HepG2 (cell line): ENCODE measurements around the gene PYGB. TPM values are rescaled to one million over a fixed set of nuclear protein-coding genes. Genes with fewer than 3 reads are reported as not detected.

Experiments used
- DPF2 ChIP-seq: sonication (generic); formaldehyde crosslinking; IDR thresholded peaks from 2 replicates; pipeline ENCODE4 v1.4.0; 2020; ENCODE audit warnings: mild to moderate bottlenecking, low read depth, missing genetic modification reagents, borderline replicate concordance
- FOXA1 ChIP-seq, 2 experiments: fragments of 450-650 bp in 1 of 2; sonication (generic) in 1 of 2; formaldehyde crosslinking in 1 of 2; IDR thresholded peaks; 2 replicates each; pipeline versions ENCODE4 v1.4.0 to v1.6.1; 2016 to 2020; ENCODE audit warnings: missing genetic modification reagents in 1 of 2
- PCBP2 ChIP-seq: fragments of 200-400 bp; formaldehyde crosslinking; optimal IDR thresholded peaks from 2 replicates; pipeline ENCODE3; 2018; ENCODE audit warnings: low read length, low read depth; ENCODE audit not compliant: poor library complexity, severe bottlenecking
- RCOR2 ChIP-seq: IDR thresholded peaks from 2 replicates; pipeline ENCODE4 v1.6.1; 2016; ENCODE audit warnings: missing biosample characterization, missing genetic modification reagents
- TCF7 ChIP-seq: sonication (generic); IDR thresholded peaks from 2 replicates; pipeline ENCODE4 v1.6.1; 2016; ENCODE audit warnings: antibody characterized with exemption, low read depth
- TGIF2 ChIP-seq: IDR thresholded peaks from 2 replicates; pipeline ENCODE4 v1.6.1; 2016; ENCODE audit warnings: control low read depth, missing compliant biosample characterization
- ZBTB21 ChIP-seq: sonication (generic); formaldehyde crosslinking; IDR thresholded peaks from 2 replicates; pipeline ENCODE4 v1.4.0; 2020; ENCODE audit warnings: missing genetic modification reagents
- ZBTB38 ChIP-seq: sonication (generic); formaldehyde crosslinking; IDR thresholded peaks from 2 replicates; pipeline ENCODE4 v1.5.1; 2020; ENCODE audit warnings: mild to moderate bottlenecking, missing genetic modification reagents
- ZNF460 ChIP-seq: sonication (generic); formaldehyde crosslinking; IDR thresholded peaks from 2 replicates; pipeline ENCODE4 v1.5.1; 2020; ENCODE audit warnings: missing genetic modification reagents, mild to moderate bottlenecking, borderline replicate concordance
- ZNF558 ChIP-seq: sonication (generic); formaldehyde crosslinking; IDR thresholded peaks from 2 replicates; pipeline ENCODE4 v1.9.0; 2022; ENCODE audit warnings: mild to moderate bottlenecking, missing genetic modification reagents, borderline replicate concordance
- ZNF614 ChIP-seq: IDR thresholded peaks from 2 replicates; pipeline ENCODE4 v1.6.1; 2018; ENCODE audit warnings: missing biosample characterization, missing genetic modification reagents, inconsistent platforms, borderline replicate concordance
- ZNF878 ChIP-seq: sonication (generic); formaldehyde crosslinking; IDR thresholded peaks from 2 replicates; pipeline ENCODE4 v1.8.1; 2023; ENCODE audit warnings: mild to moderate bottlenecking, missing genetic modification reagents, moderate library complexity
- polyA plus RNA-seq, 8 experiments: library from polyadenylated mRNA; depleted of rRNA in 3 of 8; stranded (reverse) in 7 of 8; unstranded in 1 of 8; fragments of >200 nt; fragmentation: Illumina TruSeq in 4 of 8; extraction: Trizol in 4 of 8; gene quantifications; 2 replicates each; pipeline versions ENCODE4 v1.2.1 to v1.2.3, GENCODE V29; 2011 to 2016; ENCODE audit warnings: low read depth in 4 of 8, missing spikeins in 1 of 8, mixed read lengths in 1 of 8; ENCODE audit not compliant: insufficient read depth in 1 of 8
- total RNA-seq, 5 experiments: library from RNA; depleted of rRNA; stranded (reverse); fragments of >200 nt; fragmentation: Illumina TruSeq; extraction: Trizol; gene quantifications; 2 replicates each; pipeline ENCODE4 v1.2.3, GENCODE V29; 2016; ENCODE audit warnings: low read depth in 1 of 5
- TF ChIP-seq, protein P1 (sequence below): sonication (generic); formaldehyde crosslinking; IDR thresholded peaks from 2 replicates; pipeline ENCODE4 v1.4.0; 2020; ENCODE audit warnings: mild to moderate bottlenecking, missing genetic modification reagents
- TF ChIP-seq, protein P2 (sequence below): sonication (generic); formaldehyde crosslinking; IDR thresholded peaks from 2 replicates; pipeline ENCODE4 v1.4.0; 2020; ENCODE audit warnings: mild to moderate bottlenecking, missing genetic modification reagents
- TF ChIP-seq, protein P3 (sequence below): IDR thresholded peaks from 2 replicates; pipeline ENCODE4 v1.6.1; 2016; ENCODE audit warnings: mild to moderate bottlenecking
- TF ChIP-seq, protein P4 (sequence below): sonication (generic); formaldehyde crosslinking; IDR thresholded peaks from 2 replicates; pipeline ENCODE4 v1.8.0; 2022; ENCODE audit warnings: mild to moderate bottlenecking, missing genetic modification reagents, borderline replicate concordance
- TF ChIP-seq, protein P5 (sequence below): sonication (generic); formaldehyde crosslinking; IDR thresholded peaks from 2 replicates; pipeline ENCODE4 v1.4.0; 2020; ENCODE audit warnings: low read depth, missing genetic modification reagents

The PYGB gene
- total and polyA plus RNA-seq, 2 of the 13 experiments (the other 11 are each of a cell fraction or from before 2014, with no cell fraction given) = 24.2 to 86.3 TPM

DNA sequence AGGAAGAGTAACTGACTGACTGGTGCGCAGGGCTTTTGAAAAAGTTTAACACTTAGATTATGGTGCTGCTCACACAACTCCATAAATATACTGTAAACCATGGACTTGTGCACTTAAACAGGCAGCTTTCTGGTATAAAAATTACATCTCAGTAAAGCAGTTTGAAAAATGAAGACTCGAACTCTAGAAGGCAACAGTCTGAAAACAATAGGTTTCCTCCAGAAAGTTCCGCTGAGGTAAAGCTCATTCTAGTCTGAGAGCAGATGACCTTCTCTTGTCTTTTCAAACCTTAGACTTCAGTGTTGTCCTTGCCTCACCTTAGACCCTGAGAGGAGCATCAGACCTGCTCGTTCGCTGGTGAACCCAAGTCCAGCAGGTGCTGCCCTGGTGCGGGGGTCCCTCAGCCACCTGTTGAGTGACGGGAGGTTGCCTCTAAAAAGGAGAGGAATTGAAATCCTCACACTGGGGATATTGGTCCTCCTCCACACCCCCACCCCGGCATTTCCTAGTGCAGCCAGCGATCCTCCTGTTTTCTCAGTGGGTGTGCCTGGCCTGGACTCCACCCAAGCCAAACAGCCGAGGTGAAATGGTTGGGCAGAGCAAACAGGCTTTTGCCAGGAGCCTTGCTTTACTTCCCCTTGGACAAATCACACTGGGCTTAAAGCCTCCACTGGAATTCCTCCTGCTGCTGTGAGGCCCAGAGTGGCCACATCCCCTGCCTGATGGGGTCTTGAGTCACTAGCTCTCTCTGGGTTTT is 14.7 kb upstream of the PYGB start (continued):
- no peak for TF ChIP-seq ZNF460 (CRISPR knock-in tag)
- TF ChIP-seq, protein P1, sequence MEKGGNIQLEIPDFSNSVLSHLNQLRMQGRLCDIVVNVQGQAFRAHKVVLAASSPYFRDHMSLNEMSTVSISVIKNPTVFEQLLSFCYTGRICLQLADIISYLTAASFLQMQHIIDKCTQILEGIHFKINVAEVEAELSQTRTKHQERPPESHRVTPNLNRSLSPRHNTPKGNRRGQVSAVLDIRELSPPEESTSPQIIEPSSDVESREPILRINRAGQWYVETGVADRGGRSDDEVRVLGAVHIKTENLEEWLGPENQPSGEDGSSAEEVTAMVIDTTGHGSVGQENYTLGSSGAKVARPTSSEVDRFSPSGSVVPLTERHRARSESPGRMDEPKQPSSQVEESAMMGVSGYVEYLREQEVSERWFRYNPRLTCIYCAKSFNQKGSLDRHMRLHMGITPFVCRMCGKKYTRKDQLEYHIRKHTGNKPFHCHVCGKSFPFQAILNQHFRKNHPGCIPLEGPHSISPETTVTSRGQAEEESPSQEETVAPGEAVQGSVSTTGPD = peak; percentile 94
- TF ChIP-seq ZBTB38 (CRISPR knock-in tag) = peak; percentile 38; the same call in 1 of the 2 replicates
- 0 out of 2 replicates have a peak, but pooled peaks have one; percentile 58 for TF ChIP-seq ZNF614
- TF ChIP-seq, protein P2, sequence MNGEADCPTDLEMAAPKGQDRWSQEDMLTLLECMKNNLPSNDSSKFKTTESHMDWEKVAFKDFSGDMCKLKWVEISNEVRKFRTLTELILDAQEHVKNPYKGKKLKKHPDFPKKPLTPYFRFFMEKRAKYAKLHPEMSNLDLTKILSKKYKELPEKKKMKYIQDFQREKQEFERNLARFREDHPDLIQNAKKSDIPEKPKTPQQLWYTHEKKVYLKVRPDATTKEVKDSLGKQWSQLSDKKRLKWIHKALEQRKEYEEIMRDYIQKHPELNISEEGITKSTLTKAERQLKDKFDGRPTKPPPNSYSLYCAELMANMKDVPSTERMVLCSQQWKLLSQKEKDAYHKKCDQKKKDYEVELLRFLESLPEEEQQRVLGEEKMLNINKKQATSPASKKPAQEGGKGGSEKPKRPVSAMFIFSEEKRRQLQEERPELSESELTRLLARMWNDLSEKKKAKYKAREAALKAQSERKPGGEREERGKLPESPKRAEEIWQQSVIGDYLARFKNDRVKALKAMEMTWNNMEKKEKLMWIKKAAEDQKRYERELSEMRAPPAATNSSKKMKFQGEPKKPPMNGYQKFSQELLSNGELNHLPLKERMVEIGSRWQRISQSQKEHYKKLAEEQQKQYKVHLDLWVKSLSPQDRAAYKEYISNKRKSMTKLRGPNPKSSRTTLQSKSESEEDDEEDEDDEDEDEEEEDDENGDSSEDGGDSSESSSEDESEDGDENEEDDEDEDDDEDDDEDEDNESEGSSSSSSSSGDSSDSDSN (CRISPR knock-in tag) = peak; percentile 42; the same call in 1 of the 2 replicates
- TF ChIP-seq TCF7 = no peak
- peak; percentile 63; the same call in 1 of the 2 replicates for TF ChIP-seq TGIF2 (CRISPR knock-in tag)
- TF ChIP-seq DPF2 (CRISPR knock-in tag) = peak; percentile 51; the same call in 1 of the 2 replicates
- TF ChIP-seq, protein P3, sequence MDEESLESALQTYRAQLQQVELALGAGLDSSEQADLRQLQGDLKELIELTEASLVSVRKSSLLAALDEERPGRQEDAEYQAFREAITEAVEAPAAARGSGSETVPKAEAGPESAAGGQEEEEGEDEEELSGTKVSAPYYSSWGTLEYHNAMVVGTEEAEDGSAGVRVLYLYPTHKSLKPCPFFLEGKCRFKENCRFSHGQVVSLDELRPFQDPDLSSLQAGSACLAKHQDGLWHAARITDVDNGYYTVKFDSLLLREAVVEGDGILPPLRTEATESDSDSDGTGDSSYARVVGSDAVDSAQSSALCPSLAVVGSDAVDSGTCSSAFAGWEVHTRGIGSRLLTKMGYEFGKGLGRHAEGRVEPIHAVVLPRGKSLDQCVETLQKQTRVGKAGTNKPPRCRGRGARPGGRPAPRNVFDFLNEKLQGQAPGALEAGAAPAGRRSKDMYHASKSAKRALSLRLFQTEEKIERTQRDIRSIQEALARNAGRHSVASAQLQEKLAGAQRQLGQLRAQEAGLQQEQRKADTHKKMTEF = peak; percentile 46; the same call in 1 of the 2 replicates
- TF ChIP-seq FOXA1 (IDR thresholded peaks at IDR 0.05) = no peak
- peak; percentile 85 for TF ChIP-seq FOXA1 (CRISPR knock-in tag; IDR thresholded peaks at IDR 0.05)
- TF ChIP-seq, protein P4, sequence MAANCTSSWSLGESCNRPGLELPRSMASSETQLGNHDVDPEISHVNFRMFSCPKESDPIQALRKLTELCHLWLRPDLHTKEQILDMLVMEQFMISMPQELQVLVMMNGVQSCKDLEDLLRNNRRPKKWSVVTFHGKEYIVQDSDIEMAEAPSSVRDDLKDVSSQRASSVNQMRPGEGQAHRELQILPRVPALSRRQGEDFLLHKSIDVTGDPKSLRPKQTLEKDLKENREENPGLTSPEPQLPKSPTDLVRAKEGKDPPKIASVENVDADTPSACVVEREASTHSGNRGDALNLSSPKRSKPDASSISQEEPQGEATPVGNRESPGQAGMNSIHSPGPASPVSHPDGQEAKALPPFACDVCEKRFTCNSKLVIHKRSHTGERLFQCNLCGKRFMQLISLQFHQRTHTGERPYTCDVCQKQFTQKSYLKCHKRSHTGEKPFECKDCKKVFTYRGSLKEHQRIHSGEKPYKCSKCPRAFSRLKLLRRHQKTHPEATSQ (CRISPR knock-in tag) = 0 out of 2 replicates have a peak, but pooled peaks have one; percentile 32
- TF ChIP-seq ZNF878 = 0 out of 2 replicates have a peak, but pooled peaks have one; percentile 55
- TF ChIP-seq RCOR2 = 0 out of 2 replicates have a peak, but pooled peaks have one; percentile 44
- TF ChIP-seq PCBP2 = no peak
- TF ChIP-seq, protein P5, sequence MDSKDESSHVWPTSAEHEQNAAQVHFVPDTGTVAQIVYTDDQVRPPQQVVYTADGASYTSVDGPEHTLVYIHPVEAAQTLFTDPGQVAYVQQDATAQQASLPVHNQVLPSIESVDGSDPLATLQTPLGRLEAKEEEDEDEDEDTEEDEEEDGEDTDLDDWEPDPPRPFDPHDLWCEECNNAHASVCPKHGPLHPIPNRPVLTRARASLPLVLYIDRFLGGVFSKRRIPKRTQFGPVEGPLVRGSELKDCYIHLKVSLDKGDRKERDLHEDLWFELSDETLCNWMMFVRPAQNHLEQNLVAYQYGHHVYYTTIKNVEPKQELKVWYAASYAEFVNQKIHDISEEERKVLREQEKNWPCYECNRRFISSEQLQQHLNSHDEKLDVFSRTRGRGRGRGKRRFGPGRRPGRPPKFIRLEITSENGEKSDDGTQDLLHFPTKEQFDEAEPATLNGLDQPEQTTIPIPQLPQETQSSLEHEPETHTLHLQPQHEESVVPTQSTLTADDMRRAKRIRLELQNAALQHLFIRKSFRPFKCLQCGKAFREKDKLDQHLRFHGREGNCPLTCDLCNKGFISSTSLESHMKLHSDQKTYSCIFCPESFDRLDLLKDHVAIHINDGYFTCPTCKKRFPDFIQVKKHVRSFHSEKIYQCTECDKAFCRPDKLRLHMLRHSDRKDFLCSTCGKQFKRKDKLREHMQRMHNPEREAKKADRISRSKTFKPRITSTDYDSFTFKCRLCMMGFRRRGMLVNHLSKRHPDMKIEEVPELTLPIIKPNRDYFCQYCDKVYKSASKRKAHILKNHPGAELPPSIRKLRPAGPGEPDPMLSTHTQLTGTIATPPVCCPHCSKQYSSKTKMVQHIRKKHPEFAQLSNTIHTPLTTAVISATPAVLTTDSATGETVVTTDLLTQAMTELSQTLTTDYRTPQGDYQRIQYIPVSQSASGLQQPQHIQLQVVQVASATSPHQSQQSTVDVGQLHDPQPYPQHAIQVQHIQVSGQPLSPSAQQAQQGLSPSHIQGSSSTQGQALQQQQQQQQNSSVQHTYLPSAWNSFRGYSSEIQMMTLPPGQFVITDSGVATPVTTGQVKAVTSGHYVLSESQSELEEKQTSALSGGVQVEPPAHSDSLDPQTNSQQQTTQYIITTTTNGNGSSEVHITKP (CRISPR knock-in tag) = 0 out of 2 replicates have a peak, but pooled peaks have one; percentile 51
- TF ChIP-seq ZBTB21 = no peak
- no peak for TF ChIP-seq ZNF558 (CRISPR knock-in tag)
